Keratinocyte (primary cell): ENCODE data around the gene AKR7A3. TPM values are rescaled to one million over a fixed set of nuclear protein-coding genes. Genes with fewer than 3 reads are reported as not detected.
"Not testable (repeated sequence)": the region's sequence is repeated elsewhere in the genome, so short reads cannot be mapped to it uniquely, and the experiment has no call there.

ENCODE experiments used
- DNase-seq: peaks from one replicate; pipeline ENCODE4 v3.0.0-alpha.2; 2011; ENCODE audit warnings: low read depth, missing footprints, low spot score
- FAIRE-seq: peaks from 2 replicates; lab custom pipeline; 2011; peaks lifted over from hg19 to GRCh38; lab: Jason Lieb, UNC
- H2AFZ ChIP-seq: 2 replicates; pipeline ENCODE4 v1.6.0; 2012; ENCODE audit warnings: low read length, control low read depth, inconsistent platforms; ENCODE audit not compliant: control insufficient read depth
- H3K27ac ChIP-seq: 2 replicates; pipeline ENCODE4 v1.5.1; 2011; ENCODE audit warnings: low read length; ENCODE audit not compliant: control insufficient read depth, insufficient read depth
- H3K27me3 ChIP-seq: 3 replicates; pipeline ENCODE4 v1.6.0; 2011; ENCODE audit warnings: low read length; ENCODE audit not compliant: control insufficient read depth, insufficient read depth; ENCODE audit errors: extremely low read depth
- H3K36me3 ChIP-seq, 2 experiments: 2 replicates in 1 of 2; 3 replicates in 1 of 2; pipeline ENCODE4 v1.5.1; 2011; ENCODE audit warnings: low read length in 2 of 2, mild to moderate bottlenecking in 1 of 2; ENCODE audit not compliant: control insufficient read depth in 2 of 2, insufficient read depth in 2 of 2; ENCODE audit errors: extremely low read depth in 1 of 2
- H3K4me1 ChIP-seq: 3 replicates; pipeline ENCODE4 v1.5.1; 2011; ENCODE audit warnings: low read length; ENCODE audit not compliant: control insufficient read depth, insufficient read depth; ENCODE audit errors: extremely low read depth
- H3K4me2 ChIP-seq: 3 replicates; pipeline ENCODE4 v1.6.0; 2011; ENCODE audit warnings: low read depth, low read length; ENCODE audit not compliant: control insufficient read depth, insufficient read depth; ENCODE audit errors: extremely low read depth
- H3K4me3 ChIP-seq, 3 experiments: fragments of 200-600 bp in 1 of 3; sonication (generic) in 1 of 3; 2 replicates in 2 of 3; 3 replicates in 1 of 3; pipeline ENCODE4 v1.5.1; 2011 to 2016; ENCODE audit warnings: low read length in 3 of 3, mild to moderate bottlenecking in 3 of 3, control low read depth in 2 of 3, inconsistent platforms in 1 of 3, low read depth in 1 of 3, mixed read lengths in 1 of 3, mixed run types in 1 of 3, moderate library complexity in 1 of 3; ENCODE audit not compliant: control insufficient read depth in 2 of 3, insufficient read depth in 2 of 3; ENCODE audit errors: extremely low read depth in 1 of 3
- H3K79me2 ChIP-seq: 2 replicates; pipeline ENCODE4 v1.6.0; 2012; ENCODE audit warnings: low read length; ENCODE audit not compliant: control insufficient read depth, insufficient read depth
- H3K9ac ChIP-seq: 3 replicates; pipeline ENCODE4 v1.6.0; 2011; ENCODE audit warnings: low read length; ENCODE audit not compliant: control insufficient read depth, insufficient read depth; ENCODE audit errors: extremely low read depth
- H3K9me1 ChIP-seq: 3 replicates; pipeline ENCODE4 v1.6.0; 2011; ENCODE audit warnings: low read length; ENCODE audit not compliant: control insufficient read depth, insufficient read depth; ENCODE audit errors: extremely low read depth
- H3K9me3 ChIP-seq: 2 replicates; pipeline ENCODE4 v1.5.1; 2012; ENCODE audit warnings: low read depth, low read length; ENCODE audit not compliant: control insufficient read depth
- H4K20me1 ChIP-seq: 3 replicates; pipeline ENCODE4 v1.6.0; 2011; ENCODE audit warnings: low read length; ENCODE audit not compliant: control insufficient read depth, insufficient read depth; ENCODE audit errors: extremely low read depth
- CTCF ChIP-seq, 3 experiments: IDR thresholded peaks in 1 of 3; conservative IDR thresholded peaks in 1 of 3; optimal IDR thresholded peaks in 1 of 3; 2 replicates in 2 of 3; 3 replicates in 1 of 3; pipeline versions ENCODE3 to v1.5.1; 2011; ENCODE audit warnings: low read length in 3 of 3, mild to moderate bottlenecking in 3 of 3, moderate library complexity in 2 of 3, control low read depth in 1 of 3, inconsistent platforms in 1 of 3; ENCODE audit not compliant: insufficient read depth in 2 of 3; ENCODE audit errors: extremely low read depth in 1 of 3
- EZH2 ChIP-seq: IDR thresholded peaks from one replicate; pipeline ENCODE4 v1.6.1; 2012; ENCODE audit warnings: inconsistent platforms, mild to moderate bottlenecking, low read length, moderate library complexity
- dilution Hi-C: fragments of 300-500 bp; cut with MboI; formaldehyde crosslinking; loops from one replicate; pipeline ENCODE4 v1.7.0; 2020; ENCODE audit warnings: low sequenced_read_pairs; ENCODE audit not compliant: extremely low pct_ligation_motif_present
- polyA plus RNA-seq, 5 experiments: library from polyadenylated mRNA; depleted of rRNA in 3 of 5; stranded (reverse) in 3 of 5; stranded (forward) in 1 of 5; unstranded in 1 of 5; fragments of >200 nt; gene quantifications; 1 replicate in 1 of 5; 2 replicates in 3 of 5; 3 replicates in 1 of 5; pipeline versions ENCODE4 v1.2.1 to v1.2.3, GENCODE V29; 2011 to 2012; ENCODE audit warnings: missing spikeins in 2 of 5, low read depth in 1 of 5, low replicate concordance in 1 of 5

Gene AKR7A3
- polyA plus RNA-seq, 1 donor (not counting 4 experiments of a cell fraction or from before 2014, with no cell fraction given) = 0.17 TPM

- H3K36me3 ChIP-seq = peaks cover 13 to 25% of the 10 kb centered on the region in 2 experiments
- H3K79me2 ChIP-seq = peaks cover 5% of the 10 kb centered on the region
These were observed 17.3 kb upstream of the AKR7A3 start for GRCh38 chr1:19305880-19306279.

GRCh38 chr1:19304081-19304480 is 15.5 kb upstream of the AKR7A3 start:
- H3K9ac ChIP-seq, FAIRE-seq, H4K20me1 ChIP-seq, H3K9me1 ChIP-seq, H2AFZ ChIP-seq, dilution Hi-C loops, H3K27ac ChIP-seq, H3K4me3 ChIP-seq, H3K27me3 ChIP-seq, H3K4me1 ChIP-seq, DNase-seq, H3K4me2 ChIP-seq, H3K9me3 ChIP-seq, H3K79me2 ChIP-seq: not testable (repeated sequence)
- peaks cover 13 to 26% of the 10 kb centered on the region in 2 experiments for H3K36me3 ChIP-seq

More at GRCh38 chr1:19305880-19306279, 17.3 kb upstream of the AKR7A3 start:
- DNase-seq (no peak), FAIRE-seq (no peak)
- Histone ChIP-seq H4K20me1 (no peaks in the 10 kb centered on the region), H3K9me3 (no peaks in the 10 kb centered on the region), H3K4me2 (no peak overlapping the region), H3K4me3 (no peak overlapping the region), H2AFZ (no peak overlapping the region), H3K4me1 (peaks cover 3% of the 10 kb centered on the region), H3K27me3 (no peaks in the 10 kb centered on the region), H3K9ac (no peak overlapping the region), H3K9me1 (no peaks in the 10 kb centered on the region), H3K27ac (no peak overlapping the region)
- dilution Hi-C loops = no loop called here
- TF ChIP-seq CTCF (optimal IDR thresholded peaks at IDR 0.05 in 1 of 3, IDR thresholded peaks at IDR 0.05 in 1 of 3, conservative IDR thresholded peaks at IDR 0.05 in 1 of 3; ENCODE audit: extremely low read depth in 1 of 3, insufficient read depth in 2 of 3, low read length in 3 of 3) (no peak), EZH2 (no peak)

- H3K4me3 ChIP-seq = no peak overlapping the region
- DNase-seq (no peak), FAIRE-seq (no peak)
- no peak overlapping the region for H3K4me2 ChIP-seq
- H3K9me3 ChIP-seq = no peaks in the 10 kb centered on the region
- dilution Hi-C loops = no loop called here
- H3K27me3 ChIP-seq = no peaks in the 10 kb centered on the region
- H3K4me1 ChIP-seq = no peaks in the 10 kb centered on the region
- H4K20me1 ChIP-seq = no peaks in the 10 kb centered on the region
- H3K36me3 ChIP-seq = peaks cover 0 to 11% of the 10 kb centered on the region in 2 experiments
- no peak overlapping the region for H2AFZ ChIP-seq
- no peak overlapping the region for H3K27ac ChIP-seq
- H3K9ac ChIP-seq = no peak overlapping the region
- no peaks in the 10 kb centered on the region for H3K9me1 ChIP-seq
- no peaks in the 10 kb centered on the region for H3K79me2 ChIP-seq
- TF ChIP-seq EZH2 = no peak
- no peak for TF ChIP-seq CTCF (optimal IDR thresholded peaks at IDR 0.05 in 1 of 3, IDR thresholded peaks at IDR 0.05 in 1 of 3, conservative IDR thresholded peaks at IDR 0.05 in 1 of 3; ENCODE audit: extremely low read depth in 1 of 3, insufficient read depth in 2 of 3, low read length in 3 of 3)
These were observed 11.6 kb upstream of the AKR7A3 start for GRCh38 chr1:19300211-19300610.
